T-helper 2 cell treated with Interferon-gamma antibody and Interleukin-4, amounts not matched to agents 5 μg/mL and 100 μg/mL, for 36 hours (primary cell): Measurements from ENCODE around the gene OR11G2.
"Not testable (repeated sequence)": the region's sequence is repeated elsewhere in the genome, so short reads cannot be mapped to it uniquely, and the experiment has no call there.

Experiments used
- DNase-seq: peaks from one replicate; pipeline ENCODE4 v3.0.0; 2021; ENCODE audit warnings: low spot score
- H3K27ac Mint-ChIP-seq: one replicate; pipeline ENCODE4 v1.8.0; 2021; ENCODE audit warnings: mild to moderate bottlenecking, mixed read lengths
- H3K27me3 Mint-ChIP-seq: one replicate; pipeline ENCODE4 v1.8.0; 2021; ENCODE audit warnings: low read depth, mixed read lengths
- H3K36me3 Mint-ChIP-seq: one replicate; pipeline ENCODE4 v1.8.0; 2021; ENCODE audit warnings: low read depth, mixed read lengths
- H3K4me1 Mint-ChIP-seq: one replicate; pipeline ENCODE4 v1.8.0; 2021; ENCODE audit warnings: low read depth, mixed read lengths
- H3K4me3 Mint-ChIP-seq: one replicate; pipeline ENCODE4 v1.8.0; 2022; ENCODE audit warnings: mild to moderate bottlenecking, moderate library complexity, mixed read lengths
- H3K9me3 Mint-ChIP-seq: one replicate; pipeline ENCODE4 v1.8.0; 2021; ENCODE audit warnings: mixed read lengths

Gene OR11G2

GRCh38 chr14:20190596-20190995 lies at the start of gene OR11G2:
TSS of gene OR11G2 (plus strand) at chr14:20190896. CDS start at chr14:20197438, 6,542 bp downstream.
- Mint-ChIP-seq H3K27ac (no peak within 1 kb of the TSS), H3K36me3 (no peaks in the 10 kb centered on the region), H3K4me1 (no peaks in the 10 kb centered on the region), H3K27me3 (no peaks in the 10 kb centered on the region), H3K9me3 (no peaks in the 10 kb centered on the region), H3K4me3 (no peak within 1 kb of the TSS)
- no peak for DNase-seq

GRCh38 chr14:20143911-20144310 lies 46.8 kb upstream of the OR11G2 start:
- H3K36me3 Mint-ChIP-seq, result no peaks in the 10 kb centered on the region
- H3K9me3 Mint-ChIP-seq, result no peaks in the 10 kb centered on the region
- H3K27me3 Mint-ChIP-seq, result no peaks in the 10 kb centered on the region
- H3K4me1 Mint-ChIP-seq, result no peaks in the 10 kb centered on the region
- no peak overlapping the region for H3K4me3 Mint-ChIP-seq
- no peak overlapping the region for H3K27ac Mint-ChIP-seq
- DNase-seq, result no peak

GRCh38 chr14:20144820-20145219 lies 45.9 kb upstream of the OR11G2 start:
- no peak overlapping the region for H3K4me3 Mint-ChIP-seq
- no peak overlapping the region for H3K27ac Mint-ChIP-seq
- no peaks in the 10 kb centered on the region for H3K36me3 Mint-ChIP-seq
- H3K9me3 Mint-ChIP-seq, result no peaks in the 10 kb centered on the region
- DNase-seq, result no peak
- no peaks in the 10 kb centered on the region for H3K27me3 Mint-ChIP-seq
- no peaks in the 10 kb centered on the region for H3K4me1 Mint-ChIP-seq

GRCh38 chr14:20164462-20164861 lies 26.2 kb upstream of the OR11G2 start:
- DNase-seq, result no peak
- Mint-ChIP-seq H3K4me1 (no peaks in the 10 kb centered on the region), H3K27me3 (no peaks in the 10 kb centered on the region), H3K27ac (no peak overlapping the region), H3K9me3 (peaks cover 23% of the 10 kb centered on the region), H3K36me3 (no peaks in the 10 kb centered on the region), H3K4me3 (no peak overlapping the region)

- DNase-seq, result no peak
- Mint-ChIP-seq H3K27me3 (no peaks in the 10 kb centered on the region), H3K4me3 (no peak overlapping the region), H3K9me3 (peaks cover 23% of the 10 kb centered on the region), H3K27ac (no peak overlapping the region), H3K4me1 (no peaks in the 10 kb centered on the region), H3K36me3 (no peaks in the 10 kb centered on the region)
Measured at GRCh38 chr14:20167091-20167490, 23.6 kb upstream of the OR11G2 start.

- H3K27ac Mint-ChIP-seq, H3K36me3 Mint-ChIP-seq, H3K4me3 Mint-ChIP-seq, H3K27me3 Mint-ChIP-seq, H3K4me1 Mint-ChIP-seq, DNase-seq: not testable (repeated sequence)
- H3K9me3 Mint-ChIP-seq, result peaks cover 12% of the 10 kb centered on the region
Measured at GRCh38 chr14:20169852-20170251, 20.8 kb upstream of the OR11G2 start.

- not testable (repeated sequence) for H3K36me3 Mint-ChIP-seq, H3K4me1 Mint-ChIP-seq, H3K27ac Mint-ChIP-seq, H3K27me3 Mint-ChIP-seq, DNase-seq, H3K4me3 Mint-ChIP-seq, H3K9me3 Mint-ChIP-seq
Measured at GRCh38 chr14:20174205-20174604, 16.5 kb upstream of the OR11G2 start.

GRCh38 chr14:20176330-20176729 lies 14.4 kb upstream of the OR11G2 start:
- no peaks in the 10 kb centered on the region for H3K36me3 Mint-ChIP-seq

GRCh38 chr14:20177433-20177974 lies 13.2 kb upstream of the OR11G2 start:
- Mint-ChIP-seq H3K4me1 (no peaks in the 10 kb centered on the region), H3K4me3 (no peak overlapping the region), H3K27ac (no peak overlapping the region), H3K9me3 (no peaks in the 10 kb centered on the region), H3K36me3 (no peaks in the 10 kb centered on the region), H3K27me3 (no peaks in the 10 kb centered on the region)
- DNase-seq, result no peak

More at GRCh38 chr14:20176330-20176729, 14.4 kb upstream of the OR11G2 start:
- Mint-ChIP-seq H3K27ac (no peak overlapping the region), H3K4me3 (no peak overlapping the region), H3K9me3 (no peaks in the 10 kb centered on the region), H3K4me1 (no peaks in the 10 kb centered on the region), H3K27me3 (no peaks in the 10 kb centered on the region)
- DNase-seq, result no peak

GRCh38 chr14:20179218-20179617 lies 11.5 kb upstream of the OR11G2 start:
- Mint-ChIP-seq H3K9me3 (no peaks in the 10 kb centered on the region), H3K36me3 (no peaks in the 10 kb centered on the region), H3K4me1 (no peaks in the 10 kb centered on the region), H3K4me3 (no peak overlapping the region), H3K27me3 (no peaks in the 10 kb centered on the region), H3K27ac (no peak overlapping the region)
- no peak for DNase-seq

GRCh38 chr14:20179880-20180279 lies 10.8 kb upstream of the OR11G2 start:
- H3K4me3 Mint-ChIP-seq, result no peak overlapping the region
- H3K27ac Mint-ChIP-seq, result no peak overlapping the region
- no peaks in the 10 kb centered on the region for H3K9me3 Mint-ChIP-seq
- DNase-seq, result no peak
- no peaks in the 10 kb centered on the region for H3K27me3 Mint-ChIP-seq
- H3K36me3 Mint-ChIP-seq, result no peaks in the 10 kb centered on the region
- H3K4me1 Mint-ChIP-seq, result no peaks in the 10 kb centered on the region

- no peaks in the 10 kb centered on the region for H3K27me3 Mint-ChIP-seq
- no peaks in the 10 kb centered on the region for H3K9me3 Mint-ChIP-seq
- no peak for DNase-seq
- H3K27ac Mint-ChIP-seq, result no peak overlapping the region
- no peaks in the 10 kb centered on the region for H3K4me1 Mint-ChIP-seq
- no peak overlapping the region for H3K4me3 Mint-ChIP-seq
- no peaks in the 10 kb centered on the region for H3K36me3 Mint-ChIP-seq
Measured at GRCh38 chr14:20180486-20180885, 10.2 kb upstream of the OR11G2 start.

GRCh38 chr14:20184181-20184580 lies 6.5 kb upstream of the OR11G2 start:
- no peak overlapping the region for H3K27ac Mint-ChIP-seq
- no peaks in the 10 kb centered on the region for H3K36me3 Mint-ChIP-seq
- H3K4me3 Mint-ChIP-seq, result no peak overlapping the region
- H3K9me3 Mint-ChIP-seq, result no peaks in the 10 kb centered on the region
- no peaks in the 10 kb centered on the region for H3K4me1 Mint-ChIP-seq
- no peak for DNase-seq
- H3K27me3 Mint-ChIP-seq, result no peaks in the 10 kb centered on the region

GRCh38 chr14:20191396-20191795 lies 700 bp downstream of the OR11G2 start:
- no peaks in the 10 kb centered on the region for H3K9me3 Mint-ChIP-seq
- no peaks in the 10 kb centered on the region for H3K36me3 Mint-ChIP-seq
- no peak for DNase-seq
- H3K27ac Mint-ChIP-seq, result no peak overlapping the region
- H3K4me1 Mint-ChIP-seq, result no peaks in the 10 kb centered on the region
- no peak overlapping the region for H3K4me3 Mint-ChIP-seq
- H3K27me3 Mint-ChIP-seq, result no peaks in the 10 kb centered on the region

GRCh38 chr14:20194101-20194500 lies 3.4 kb downstream of the OR11G2 start:
- H3K4me3 Mint-ChIP-seq, result no peak overlapping the region
- no peaks in the 10 kb centered on the region for H3K4me1 Mint-ChIP-seq
- H3K27me3 Mint-ChIP-seq, result no peaks in the 10 kb centered on the region
- H3K9me3 Mint-ChIP-seq, result no peaks in the 10 kb centered on the region
- H3K27ac Mint-ChIP-seq, result no peak overlapping the region
- DNase-seq, result no peak
- H3K36me3 Mint-ChIP-seq, result no peaks in the 10 kb centered on the region
